MM.1S (cell line): ENCODE results near the gene LACRT.

Experiments used
- DNase-seq: peaks from one replicate; pipeline ENCODE4 v3.0.0-alpha.2; 2015
- H2AFZ ChIP-seq: fragments of 300-600 bp; sonication (generic); 2 replicates; pipeline ENCODE4 v1.6.0; 2016; ENCODE audit warnings: antibody characterized with exemption, low read length
- H3F3A ChIP-seq: fragments of 300-600 bp; sonication (generic); 2 replicates; pipeline ENCODE4 v1.6.1; 2016; ENCODE audit warnings: mild to moderate bottlenecking, antibody characterized with exemption, low read length, moderate library complexity, mixed read lengths; ENCODE audit not compliant: insufficient read depth
- H3K27ac ChIP-seq: fragments of 300-600 bp; sonication (generic); 2 replicates; pipeline ENCODE4 v1.5.1; 2016; ENCODE audit warnings: mild to moderate bottlenecking, low read length
- H3K27me3 ChIP-seq: fragments of 300-600 bp; sonication (generic); replicated peaks from 2 replicates; pipeline ENCODE4 v1.6.0; 2016; ENCODE audit warnings: low read length; ENCODE audit not compliant: insufficient read depth
- H3K36me3 ChIP-seq: fragments of 300-600 bp; sonication (generic); replicated peaks from 2 replicates; pipeline ENCODE4 v1.6.1; 2016; ENCODE audit warnings: mild to moderate bottlenecking, low read length, mixed read lengths; ENCODE audit not compliant: insufficient read depth
- H3K4me1 ChIP-seq: fragments of 300-600 bp; sonication (generic); 2 replicates; pipeline ENCODE4 v1.6.1; 2016; ENCODE audit warnings: low read length, mixed read lengths
- H3K4me2 ChIP-seq: fragments of 300-600 bp; sonication (generic); 2 replicates; pipeline ENCODE4 v1.6.0; 2016; ENCODE audit warnings: low read depth, low read length
- H3K4me3 ChIP-seq: fragments of 300-600 bp; sonication (generic); 2 replicates; pipeline ENCODE4 v1.5.1; 2016; ENCODE audit warnings: low read length, mixed read lengths
- H3K79me2 ChIP-seq: fragments of 300-600 bp; sonication (generic); 2 replicates; pipeline ENCODE4 v1.6.1; 2016; ENCODE audit warnings: mixed run types, low read length, mixed read lengths
- H3K9ac ChIP-seq: fragments of 300-600 bp; sonication (generic); 2 replicates; pipeline ENCODE4 v1.6.1; 2016; ENCODE audit warnings: low read length, mixed read lengths
- H3K9me2 ChIP-seq: fragments of 300-600 bp; sonication (generic); replicated peaks from 2 replicates; pipeline ENCODE4 v1.6.1; 2016; ENCODE audit warnings: mild to moderate bottlenecking, low read length, mixed read lengths; ENCODE audit not compliant: insufficient read depth
- H3K9me3 ChIP-seq: fragments of 300-600 bp; sonication (generic); replicated peaks from 2 replicates; pipeline ENCODE4 v1.6.1; 2016; ENCODE audit warnings: mild to moderate bottlenecking, low read length, mixed read lengths; ENCODE audit not compliant: insufficient read depth
- H4K20me1 ChIP-seq: fragments of 300-600 bp; sonication (generic); 2 replicates; pipeline ENCODE4 v1.6.1; 2016; ENCODE audit warnings: mild to moderate bottlenecking, low read length, moderate library complexity, mixed read lengths; ENCODE audit not compliant: insufficient read depth
- EZH2 ChIP-seq: fragments of 300-600 bp; sonication (generic); optimal IDR thresholded peaks from 2 replicates; pipeline ENCODE3; 2017; ENCODE audit warnings: low read depth, mild to moderate bottlenecking, antibody characterized with exemption, low read length, mixed read lengths
- EZH2phosphoT487 ChIP-seq: fragments of 300-600 bp; sonication (generic); IDR thresholded peaks from 2 replicates; pipeline ENCODE4 v1.6.1; 2018; ENCODE audit warnings: antibody characterized with exemption, low read length
- TF ChIP-seq, protein P1 (sequence below): fragments of 300-600 bp; sonication (generic); IDR thresholded peaks from 2 replicates; pipeline ENCODE4 v1.5.1; 2016; ENCODE audit warnings: antibody characterized with exemption, low read length, mixed read lengths

The LACRT gene

DNA sequence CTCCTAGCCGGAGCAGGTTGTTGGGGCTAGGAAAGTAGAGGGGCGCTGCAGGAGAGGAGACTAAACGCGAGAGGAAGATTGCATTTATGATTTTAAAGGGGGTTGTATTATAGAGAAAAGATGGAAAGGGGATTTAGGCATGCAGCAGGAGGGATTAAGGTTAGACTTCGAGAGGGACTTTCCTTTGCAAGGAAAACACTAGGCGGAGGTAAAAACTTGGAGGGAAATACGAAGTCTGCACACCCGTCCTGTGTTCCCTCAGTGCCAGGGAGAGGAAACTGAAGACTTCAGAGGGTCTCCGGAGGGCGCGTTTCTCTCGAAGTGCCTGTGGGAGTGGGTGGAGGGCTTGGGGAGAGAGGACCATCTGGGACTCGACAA, 45.8 kb downstream of the LACRT start:
- Histone ChIP-seq H3K4me3 (no peak overlapping the region), H3K36me3 (no peaks in the 10 kb centered on the region), H3K9me2 (no peaks in the 10 kb centered on the region), H3K9me3 (no peaks in the 10 kb centered on the region), H3K79me2 (no peaks in the 10 kb centered on the region), H3K27ac (no peak overlapping the region), H2AFZ (no peak overlapping the region), H3K27me3 (no peaks in the 10 kb centered on the region; the same call in 1 of the 2 replicates), H3K4me1 (peaks cover 21% of the 10 kb centered on the region), H3K4me2 (peak overlapping the region; percentile 39; the same call in 1 of the 2 replicates), H3K9ac (no peak overlapping the region), H4K20me1 (no peaks in the 10 kb centered on the region), H3F3A (peaks cover 9% of the 10 kb centered on the region; the same call in 1 of the 2 replicates)
- no peak for DNase-seq
- no peak for TF ChIP-seq EZH2phosphoT487
- TF ChIP-seq, protein P1, sequence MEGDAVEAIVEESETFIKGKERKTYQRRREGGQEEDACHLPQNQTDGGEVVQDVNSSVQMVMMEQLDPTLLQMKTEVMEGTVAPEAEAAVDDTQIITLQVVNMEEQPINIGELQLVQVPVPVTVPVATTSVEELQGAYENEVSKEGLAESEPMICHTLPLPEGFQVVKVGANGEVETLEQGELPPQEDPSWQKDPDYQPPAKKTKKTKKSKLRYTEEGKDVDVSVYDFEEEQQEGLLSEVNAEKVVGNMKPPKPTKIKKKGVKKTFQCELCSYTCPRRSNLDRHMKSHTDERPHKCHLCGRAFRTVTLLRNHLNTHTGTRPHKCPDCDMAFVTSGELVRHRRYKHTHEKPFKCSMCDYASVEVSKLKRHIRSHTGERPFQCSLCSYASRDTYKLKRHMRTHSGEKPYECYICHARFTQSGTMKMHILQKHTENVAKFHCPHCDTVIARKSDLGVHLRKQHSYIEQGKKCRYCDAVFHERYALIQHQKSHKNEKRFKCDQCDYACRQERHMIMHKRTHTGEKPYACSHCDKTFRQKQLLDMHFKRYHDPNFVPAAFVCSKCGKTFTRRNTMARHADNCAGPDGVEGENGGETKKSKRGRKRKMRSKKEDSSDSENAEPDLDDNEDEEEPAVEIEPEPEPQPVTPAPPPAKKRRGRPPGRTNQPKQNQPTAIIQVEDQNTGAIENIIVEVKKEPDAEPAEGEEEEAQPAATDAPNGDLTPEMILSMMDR: no peak
- no peak for TF ChIP-seq EZH2

DNA sequence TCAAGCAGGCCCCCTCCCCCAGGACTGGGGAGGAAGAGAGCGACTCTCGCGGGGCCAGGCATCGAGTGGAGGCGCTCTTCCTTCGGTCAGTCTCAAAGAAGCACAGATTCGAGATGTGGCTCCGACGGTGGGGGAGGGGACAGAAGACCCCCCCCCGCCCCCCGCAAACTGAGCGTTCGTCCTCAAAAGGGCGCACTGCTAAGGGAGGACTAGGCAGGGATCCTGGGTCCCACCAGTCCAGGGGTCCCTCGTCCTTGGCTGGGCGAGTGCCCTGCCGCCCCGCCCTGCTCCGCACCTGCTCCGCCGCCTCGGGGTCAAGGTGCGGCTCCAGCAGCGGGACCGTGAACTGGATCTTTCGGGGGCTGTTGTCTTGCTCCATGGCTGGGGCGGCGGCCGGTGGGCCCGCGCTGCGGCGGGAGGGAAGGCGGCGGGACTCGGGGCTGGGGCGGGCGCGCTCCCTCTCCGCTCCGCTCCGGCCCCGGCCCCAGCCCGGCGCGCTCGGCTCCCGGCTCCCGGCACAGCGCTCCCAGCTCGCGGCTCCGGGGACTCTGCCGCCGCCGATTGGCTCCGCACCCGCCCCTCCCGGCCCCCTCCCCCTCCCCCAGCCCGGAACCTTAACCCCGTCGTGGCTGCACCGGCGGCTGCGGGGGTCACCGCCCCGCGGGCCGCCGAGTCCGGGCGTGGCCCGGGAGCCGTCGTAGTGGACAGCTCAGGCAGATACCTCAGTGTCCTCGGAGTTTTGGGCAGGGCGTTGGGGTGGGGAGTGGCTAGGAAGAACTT, 46.4 kb downstream of the LACRT start, which contains the start of gene PPP1R1A:
TSS of gene PPP1R1A (minus strand) at position 550 of the 780 bp plus-strand sequence. CDS start at position 379, 171 bp downstream.
- peaks cover 9% of the 10 kb centered on the region; the same call in 1 of the 2 replicates for H3F3A ChIP-seq
- no peak within 1 kb of the TSS; the same call in 1 of the 2 replicates for H3K4me3 ChIP-seq
- peak within 1 kb of the TSS; percentile 39 for H3K4me2 ChIP-seq

DNA sequence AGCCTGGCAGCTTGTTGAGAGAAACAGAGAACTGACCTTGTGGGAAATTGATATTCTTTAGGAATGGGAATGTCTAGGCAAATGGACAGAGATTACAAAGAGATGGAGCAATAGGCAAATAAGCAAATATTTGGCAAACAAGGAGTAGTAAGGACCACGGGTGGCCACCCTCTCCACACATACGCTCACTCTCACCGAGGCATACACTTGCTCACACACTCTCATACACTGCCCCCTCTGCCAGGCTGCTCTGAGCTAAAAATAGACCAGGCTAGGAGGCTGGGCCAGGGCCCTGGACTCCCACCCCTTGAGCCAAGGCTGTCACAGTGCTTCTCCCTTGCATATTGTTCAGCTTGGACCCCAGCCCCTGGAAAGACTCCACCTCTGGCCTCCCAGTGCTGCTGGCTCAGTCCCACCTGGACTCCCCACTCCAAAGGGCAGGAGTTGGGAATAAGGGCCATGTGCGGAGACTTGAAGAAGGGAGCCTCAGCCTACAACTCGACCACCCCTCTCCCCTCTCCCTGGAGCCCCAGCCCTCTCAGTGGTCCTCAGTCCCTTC, 47.3 kb downstream of the LACRT start:
- H3K4me3 ChIP-seq: no peak overlapping the region
- no peaks in the 10 kb centered on the region for H3K9me3 ChIP-seq
- DNase-seq: no peak
- H3K9ac ChIP-seq: no peak overlapping the region
- H2AFZ ChIP-seq: no peak overlapping the region
- peaks cover 21% of the 10 kb centered on the region for H3K4me1 ChIP-seq
- no peak overlapping the region for H3K4me2 ChIP-seq
- H3F3A ChIP-seq: peaks cover 9% of the 10 kb centered on the region; the same call in 1 of the 2 replicates
- no peak overlapping the region for H3K27ac ChIP-seq
- no peaks in the 10 kb centered on the region for H3K79me2 ChIP-seq
- H3K9me2 ChIP-seq: no peaks in the 10 kb centered on the region
- H3K36me3 ChIP-seq: no peaks in the 10 kb centered on the region
- no peaks in the 10 kb centered on the region; the same call in 1 of the 2 replicates for H3K27me3 ChIP-seq
- H4K20me1 ChIP-seq: no peaks in the 10 kb centered on the region
- TF ChIP-seq, protein P1: no peak
- TF ChIP-seq EZH2 (no peak), EZH2phosphoT487 (no peak)

More for the DNA sequence above, 46.4 kb downstream of the LACRT start, which contains the start of gene PPP1R1A:
- no peaks in the 10 kb centered on the region for H3K36me3 ChIP-seq
- peaks cover 21% of the 10 kb centered on the region for H3K4me1 ChIP-seq
- no peak for DNase-seq
- H3K27ac ChIP-seq: no peak within 1 kb of the TSS
- no peaks in the 10 kb centered on the region for H3K9me3 ChIP-seq
- H4K20me1 ChIP-seq: no peaks in the 10 kb centered on the region
- no peaks in the 10 kb centered on the region for H3K9me2 ChIP-seq
- no peak within 1 kb of the TSS for H3K9ac ChIP-seq
- H2AFZ ChIP-seq: no peak within 1 kb of the TSS
- H3K79me2 ChIP-seq: no peaks in the 10 kb centered on the region
- TF ChIP-seq, protein P1: no peak
- TF ChIP-seq EZH2phosphoT487: no peak
- no peak for TF ChIP-seq EZH2
- H3K27me3 ChIP-seq: no peaks in the 10 kb centered on the region; the same call in 1 of the 2 replicates
